22Rv1 (cell line): Measurements from ENCODE around the gene TRAPPC11.
"Not testable (repeated sequence)": the region's sequence is repeated elsewhere in the genome, so short reads cannot be mapped to it uniquely, and the experiment has no call there.

Experiments
- H3K27ac ChIP-seq: fragments of 450-650 bp; 2 replicates; pipeline ENCODE4 v1.5.1; 2017
- CTCF ChIP-seq: fragments of 450-650 bp; IDR thresholded peaks from 2 replicates; pipeline ENCODE4 v1.5.1; 2017; ENCODE audit warnings: mild to moderate bottlenecking
- ZFX ChIP-seq: fragments of 450-650 bp; IDR thresholded peaks from 2 replicates; pipeline ENCODE4 v1.6.1; 2017; ENCODE audit warnings: antibody characterized with exemption, borderline replicate concordance

TRAPPC11 gene

GRCh38 chr4:183618681-183619080 lies 40.4 kb upstream of the TRAPPC11 start:
- no peak overlapping the region for H3K27ac ChIP-seq
- TF ChIP-seq CTCF (no peak), ZFX (no peak)

GRCh38 chr4:183620421-183620820 lies 38.7 kb upstream of the TRAPPC11 start:
- no peak overlapping the region for H3K27ac ChIP-seq
- TF ChIP-seq ZFX (no peak), CTCF (no peak)

GRCh38 chr4:183621875-183622274 lies 37.2 kb upstream of the TRAPPC11 start:
- no peak overlapping the region for H3K27ac ChIP-seq

GRCh38 chr4:183624548-183624947 lies 34.5 kb upstream of the TRAPPC11 start:
- no peak overlapping the region for H3K27ac ChIP-seq
- TF ChIP-seq ZFX (no peak), CTCF (no peak)

More at GRCh38 chr4:183621875-183622274, 37.2 kb upstream of the TRAPPC11 start:
- no peak for TF ChIP-seq CTCF
- TF ChIP-seq ZFX: no peak

- no peak for TF ChIP-seq CTCF
- no peak for TF ChIP-seq ZFX
- no peak overlapping the region for H3K27ac ChIP-seq
Observed at GRCh38 chr4:183626168-183626567, 32.9 kb upstream of the TRAPPC11 start.

- H3K27ac ChIP-seq: not testable (repeated sequence)
Observed at GRCh38 chr4:183627286-183627685, 31.8 kb upstream of the TRAPPC11 start.

GRCh38 chr4:183627979-183628588 lies 31.0 kb upstream of the TRAPPC11 start:
- no peak for TF ChIP-seq ZFX
- TF ChIP-seq CTCF: no peak
- no peak overlapping the region for H3K27ac ChIP-seq

GRCh38 chr4:183631577-183632198 lies 27.4 kb upstream of the TRAPPC11 start:
- no peak overlapping the region for H3K27ac ChIP-seq
- TF ChIP-seq ZFX (no peak), CTCF (no peak)
